Immature natural killer cell (primary cell): ENCODE measurements around the gene JUNB. TPM values are rescaled to one million over a fixed set of nuclear protein-coding genes. Genes with fewer than 3 reads are reported as not detected.

Experiments
- DNase-seq, 3 donors: peaks; one replicate each; pipeline ENCODE4 v3.0.0; 2022; ENCODE audit warnings: mixed read lengths in 1 of 3
- H3K27ac Mint-ChIP-seq, 6 donors: one replicate each; pipeline ENCODE4 v1.8.0; 2020; ENCODE audit warnings: mixed read lengths in 6 of 6, mild to moderate bottlenecking in 5 of 6, inconsistent platforms in 4 of 6, moderate library complexity in 3 of 6
- H3K27me3 Mint-ChIP-seq, 3 donors: one replicate each; pipeline ENCODE4 v1.8.0; 2020 to 2021; ENCODE audit warnings: low read depth in 3 of 3, mild to moderate bottlenecking in 3 of 3, mixed read lengths in 3 of 3, moderate library complexity in 3 of 3, inconsistent platforms in 1 of 3
- H3K36me3 Mint-ChIP-seq, 3 donors: one replicate each; pipeline ENCODE4 v1.8.0; 2020; ENCODE audit warnings: mixed read lengths in 3 of 3, inconsistent platforms in 2 of 3, mild to moderate bottlenecking in 2 of 3
- H3K4me1 Mint-ChIP-seq, 2 donors: one replicate each; pipeline ENCODE4 v1.8.0; 2020; ENCODE audit warnings: inconsistent platforms in 2 of 2, mild to moderate bottlenecking in 2 of 2, mixed read lengths in 2 of 2, moderate library complexity in 1 of 2
- H3K4me3 Mint-ChIP-seq, 5 donors: one replicate each; pipeline ENCODE4 v1.8.0; 2020; ENCODE audit warnings: mild to moderate bottlenecking in 5 of 5, mixed read lengths in 5 of 5, inconsistent platforms in 3 of 5, moderate library complexity in 3 of 5
- H3K9me3 Mint-ChIP-seq, 6 donors: one replicate each; pipeline ENCODE4 v1.8.0; 2020; ENCODE audit warnings: mild to moderate bottlenecking in 6 of 6, mixed read lengths in 6 of 6, inconsistent platforms in 4 of 6, moderate library complexity in 3 of 6
- polyA plus RNA-seq, 3 donors: library from polyadenylated mRNA; unstranded; fragments of 300-500 nt; fragmentation: Illumina TruSeq; gene quantifications; one replicate each; pipeline ENCODE4 v1.2.3, GENCODE V29; 2021

JUNB gene
- polyA plus RNA-seq, 3 donors from 2014 or later: 620 to 796 (median 697) TPM

GRCh38 chr19:12821761-12822160, 30.5 kb downstream of the JUNB start:
- H3K27me3 Mint-ChIP-seq: peaks cover 0 to 7% (median 5%) of the 10 kb centered on the region in 3 donors
- no peaks in the 10 kb centered on the region for H3K9me3 Mint-ChIP-seq
- H3K27ac Mint-ChIP-seq: no peak overlapping the region
- H3K4me1 Mint-ChIP-seq: peaks cover 4 to 7% of the 10 kb centered on the region in 2 donors
- H3K4me3 Mint-ChIP-seq: no peak overlapping the region
- no peak for DNase-seq
- H3K36me3 Mint-ChIP-seq: no peaks in the 10 kb centered on the region

- H3K4me3 Mint-ChIP-seq: no peak overlapping the region
- no peak overlapping the region for H3K27ac Mint-ChIP-seq
- no peaks in the 10 kb centered on the region for H3K9me3 Mint-ChIP-seq
- DNase-seq: no peak
- peaks cover 18 to 28% (median 18%) of the 10 kb centered on the region in 3 donors for H3K27me3 Mint-ChIP-seq
- H3K4me1 Mint-ChIP-seq: peaks cover 4 to 7% of the 10 kb centered on the region in 2 donors
- H3K36me3 Mint-ChIP-seq: no peaks in the 10 kb centered on the region
Observed at GRCh38 chr19:12825254-12826131, 34.2 kb downstream of the JUNB start.

DNA sequence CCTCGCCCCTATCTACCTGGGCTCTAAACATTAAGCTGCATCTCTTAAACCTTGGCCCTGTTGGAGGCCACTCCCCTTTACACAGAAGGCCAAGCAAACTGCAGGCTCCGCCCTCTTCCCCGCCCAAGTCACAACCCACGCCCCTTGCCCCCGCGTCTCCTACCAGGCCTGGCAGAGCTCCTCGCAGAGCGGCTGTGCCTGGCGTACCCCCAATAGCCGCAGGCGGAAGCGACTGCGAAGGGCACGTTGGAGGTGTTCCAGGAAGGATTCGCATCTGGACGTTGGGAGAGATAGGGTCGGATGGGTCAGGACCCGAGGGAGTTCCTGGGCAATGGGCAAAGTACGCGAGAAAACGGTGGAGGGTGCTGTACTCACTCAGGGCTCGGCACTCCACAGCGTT, 37.2 kb downstream of the JUNB start:
- no peak for DNase-seq
- peaks cover 30 to 56% (median 32%) of the 10 kb centered on the region in 3 donors for H3K27me3 Mint-ChIP-seq

GRCh38 chr19:12833418-12833737, 42.1 kb downstream of the JUNB start:
- H3K27ac Mint-ChIP-seq: peak overlapping the region in 2 of 6 donors; percentile 19 to 24

More for the DNA sequence above, 37.2 kb downstream of the JUNB start:
- H3K9me3 Mint-ChIP-seq: peaks cover 0 to 4% (median 0%) of the 10 kb centered on the region in 6 donors
- H3K27ac Mint-ChIP-seq: no peak overlapping the region
- no peaks in the 10 kb centered on the region for H3K36me3 Mint-ChIP-seq
- H3K4me1 Mint-ChIP-seq: peaks cover 24 to 25% of the 10 kb centered on the region in 2 donors
- H3K4me3 Mint-ChIP-seq: no peak overlapping the region

GRCh38 chr19:12833738-12834565, 42.7 kb downstream of the JUNB start:
- Mint-ChIP-seq H3K9me3 (peaks cover 0 to 4% (median 0%) of the 10 kb centered on the region in 6 donors), H3K27me3 (peaks cover 37 to 64% (median 44%) of the 10 kb centered on the region in 3 donors), H3K4me3 (peak overlapping the region; percentile 59 to 70 (median 64)), H3K27ac (peak overlapping the region in 2 of 6 donors; percentile 8 to 57), H3K36me3 (no peaks in the 10 kb centered on the region), H3K4me1 (peaks cover 31 to 35% of the 10 kb centered on the region in 2 donors)
- peak; percentile 38 to 49 (median 40) for DNase-seq

More at GRCh38 chr19:12833418-12833737, 42.1 kb downstream of the JUNB start:
- Mint-ChIP-seq H3K4me1 (peaks cover 27 to 33% of the 10 kb centered on the region in 2 donors), H3K4me3 (peak overlapping the region; percentile 58 to 75 (median 65)), H3K36me3 (no peaks in the 10 kb centered on the region), H3K27me3 (peaks cover 42 to 66% (median 48%) of the 10 kb centered on the region in 3 donors), H3K9me3 (peaks cover 0 to 4% (median 0%) of the 10 kb centered on the region in 6 donors)
- DNase-seq: no peak

- peaks cover 0 to 4% (median 0%) of the 10 kb centered on the region in 6 donors for H3K9me3 Mint-ChIP-seq
- H3K4me1 Mint-ChIP-seq: peaks cover 37 to 40% of the 10 kb centered on the region in 2 donors
- H3K27ac Mint-ChIP-seq: peak within 1 kb of the TSS in 4 of 6 donors; percentile 8 to 57 (median 22)
- no peak for DNase-seq
- no peaks in the 10 kb centered on the region for H3K36me3 Mint-ChIP-seq
- H3K27me3 Mint-ChIP-seq: peaks cover 36 to 64% (median 42%) of the 10 kb centered on the region in 3 donors
- H3K4me3 Mint-ChIP-seq: peak within 1 kb of the TSS; percentile 59 to 75 (median 70)
Observed at GRCh38 chr19:12834566-12834943, 43.3 kb downstream of the JUNB start, which contains the start of gene RTBDN. RTBDN (minus strand) TSS chr19:12834579; CDS start chr19:12829979, 4,600 bp downstream.

- H3K4me1 Mint-ChIP-seq: peaks cover 43% of the 10 kb centered on the region in 2 donors
- peaks cover 0 to 4% (median 0%) of the 10 kb centered on the region in 6 donors for H3K9me3 Mint-ChIP-seq
- no peak overlapping the region for H3K27ac Mint-ChIP-seq
- H3K36me3 Mint-ChIP-seq: no peaks in the 10 kb centered on the region
- peak overlapping the region; percentile 59 to 70 (median 64) for H3K4me3 Mint-ChIP-seq
- DNase-seq: no peak
- peaks cover 36 to 65% (median 41%) of the 10 kb centered on the region in 3 donors for H3K27me3 Mint-ChIP-seq
Observed at GRCh38 chr19:12834976-12835757, 43.9 kb downstream of the JUNB start.

DNA sequence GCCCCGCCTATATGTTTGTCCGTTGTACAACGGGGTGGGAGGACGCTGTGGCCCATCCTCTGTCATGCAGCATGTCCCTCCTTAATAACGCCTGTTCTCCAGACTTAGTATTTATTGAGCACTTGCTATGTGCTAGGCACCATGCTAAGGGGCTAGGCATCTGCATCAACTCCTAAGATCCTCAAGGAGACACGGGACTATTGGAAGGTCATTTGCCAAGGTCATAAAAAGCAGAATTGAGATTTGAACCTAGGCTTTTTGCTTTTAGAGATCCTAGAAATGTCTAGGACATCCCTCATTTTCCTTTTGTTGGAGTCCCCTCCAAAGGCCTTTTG, 45.2 kb downstream of the JUNB start:
- Mint-ChIP-seq H3K27ac (no peak overlapping the region), H3K27me3 (peaks cover 38 to 61% (median 44%) of the 10 kb centered on the region in 3 donors), H3K4me1 (peaks cover 55 to 56% of the 10 kb centered on the region in 2 donors), H3K4me3 (peak overlapping the region in 2 of 5 donors; percentile 6 to 58), H3K36me3 (peaks cover 0 to 3% (median 0%) of the 10 kb centered on the region in 3 donors), H3K9me3 (peaks cover 0 to 4% (median 0%) of the 10 kb centered on the region in 6 donors)
- DNase-seq: no peak

- H3K4me1 Mint-ChIP-seq: peaks cover 49 to 51% of the 10 kb centered on the region in 2 donors
- H3K36me3 Mint-ChIP-seq: peaks cover 0 to 5% (median 0%) of the 10 kb centered on the region in 3 donors
- peaks cover 37 to 59% (median 42%) of the 10 kb centered on the region in 3 donors for H3K27me3 Mint-ChIP-seq
- no peak overlapping the region for H3K27ac Mint-ChIP-seq
- no peak for DNase-seq
- peak overlapping the region in 4 of 5 donors; percentile 6 to 50 (median 19) for H3K4me3 Mint-ChIP-seq
- peaks cover 0 to 2% (median 0%) of the 10 kb centered on the region in 6 donors for H3K9me3 Mint-ChIP-seq
Observed at GRCh38 chr19:12837225-12837624, 45.9 kb downstream of the JUNB start.

DNA sequence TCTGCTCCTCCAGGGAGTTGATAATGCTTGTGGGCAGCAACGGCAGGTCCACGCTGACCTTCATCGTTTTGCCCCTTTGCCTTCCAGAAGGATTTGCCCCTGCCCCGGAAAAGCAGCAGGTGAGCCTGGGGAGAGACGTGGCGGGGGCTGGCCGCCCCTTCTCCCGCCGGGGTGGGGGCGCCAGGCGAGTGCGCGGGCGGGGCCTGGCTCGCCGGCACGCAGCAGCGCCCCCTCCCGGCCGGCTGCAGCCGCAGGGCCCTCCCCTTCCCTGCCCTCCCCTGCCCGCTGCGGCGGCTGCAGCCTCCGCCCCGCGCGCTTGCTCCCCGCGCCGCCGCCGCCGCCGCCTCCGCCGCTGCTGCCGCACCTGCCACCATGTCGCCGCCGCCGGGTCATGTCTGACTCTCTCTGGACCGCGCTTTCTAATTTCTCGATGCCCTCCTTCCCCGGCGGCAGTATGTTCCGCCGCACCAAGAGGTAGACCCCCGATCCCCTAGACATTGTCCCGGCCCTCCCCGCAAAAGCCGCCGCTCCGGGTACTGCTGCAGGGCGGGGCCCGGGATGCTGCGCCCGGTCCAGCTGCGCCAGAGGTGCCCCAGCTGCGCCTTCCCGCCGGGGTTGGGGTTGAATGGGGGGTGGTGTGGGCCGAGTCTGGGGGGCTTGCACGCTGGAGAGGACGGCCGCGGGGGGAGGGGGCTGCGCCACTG, 47.0 kb downstream of the JUNB start, which contains the start of gene MAST1:
Gene MAST1 (plus strand): TSS at position 334 of the 704 bp plus-strand sequence. CDS start 58 bp downstream, at position 392.
- DNase-seq: peak; percentile 38 to 58 (median 51)
- Mint-ChIP-seq H3K9me3 (peaks cover 0 to 2% (median 0%) of the 10 kb centered on the region in 6 donors), H3K27ac (no peak within 1 kb of the TSS), H3K27me3 (peaks cover 35 to 54% (median 36%) of the 10 kb centered on the region in 3 donors), H3K4me3 (peak within 1 kb of the TSS; percentile 41 to 77 (median 61)), H3K36me3 (peaks cover 0 to 5% (median 0%) of the 10 kb centered on the region in 3 donors), H3K4me1 (peaks cover 40 to 41% of the 10 kb centered on the region in 2 donors)

DNA sequence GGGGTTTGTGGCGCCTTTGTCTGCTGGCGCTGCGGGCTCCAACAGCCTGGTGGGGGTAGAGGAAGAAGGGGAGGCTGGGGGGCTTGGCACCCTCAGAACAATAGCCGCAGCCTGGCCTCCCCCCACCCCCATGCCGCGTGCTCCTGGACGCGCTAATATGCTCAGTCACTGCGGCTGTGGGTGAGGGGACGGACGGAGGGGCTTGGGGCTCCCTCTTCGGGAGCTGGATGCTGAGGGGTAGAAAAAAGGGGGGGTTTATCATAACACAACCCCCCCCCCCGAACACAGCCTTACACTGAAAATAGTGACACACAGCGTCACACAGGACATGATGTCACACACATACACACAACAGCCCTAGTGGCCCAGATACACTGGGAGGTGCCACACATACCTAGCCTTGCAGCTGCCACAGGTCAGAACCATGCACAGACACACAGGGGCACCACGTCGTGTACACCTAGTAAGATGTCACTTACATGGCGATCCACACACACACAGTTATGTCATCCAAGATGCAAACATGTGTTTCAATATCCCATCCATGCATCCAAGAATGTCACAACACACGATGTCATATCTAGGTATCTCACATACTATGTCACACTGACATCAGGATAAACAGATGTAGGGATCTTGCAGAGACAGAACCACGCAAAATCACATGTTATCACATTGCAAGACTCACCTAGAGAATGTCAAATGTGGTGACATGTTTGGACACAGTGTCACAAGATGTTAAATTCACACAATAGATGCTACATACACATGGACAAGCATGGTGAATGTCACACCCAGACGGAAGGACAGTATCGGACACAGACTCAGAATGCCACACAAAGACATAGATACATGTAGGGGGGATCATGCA, 47.8 kb downstream of the JUNB start:
- peak overlapping the region; percentile 41 to 77 (median 61) for H3K4me3 Mint-ChIP-seq
- peaks cover 39% of the 10 kb centered on the region in 2 donors for H3K4me1 Mint-ChIP-seq
- DNase-seq: no peak
- H3K27me3 Mint-ChIP-seq: peaks cover 34 to 53% (median 35%) of the 10 kb centered on the region in 3 donors
- peaks cover 0 to 5% (median 0%) of the 10 kb centered on the region in 3 donors for H3K36me3 Mint-ChIP-seq
- H3K27ac Mint-ChIP-seq: no peak overlapping the region
- peaks cover 0 to 2% (median 0%) of the 10 kb centered on the region in 6 donors for H3K9me3 Mint-ChIP-seq
